Measurements from ENCODE around the gene PVALB. TPM values are rescaled to one million over a fixed set of nuclear protein-coding genes. Genes with fewer than 3 reads are reported as not detected.

Gene PVALB
- total and polyA plus RNA-seq, 9 of the 15 experiments (the other 6 are each of a cell fraction or from before 2014, with no cell fraction given) = not detected

DNA sequence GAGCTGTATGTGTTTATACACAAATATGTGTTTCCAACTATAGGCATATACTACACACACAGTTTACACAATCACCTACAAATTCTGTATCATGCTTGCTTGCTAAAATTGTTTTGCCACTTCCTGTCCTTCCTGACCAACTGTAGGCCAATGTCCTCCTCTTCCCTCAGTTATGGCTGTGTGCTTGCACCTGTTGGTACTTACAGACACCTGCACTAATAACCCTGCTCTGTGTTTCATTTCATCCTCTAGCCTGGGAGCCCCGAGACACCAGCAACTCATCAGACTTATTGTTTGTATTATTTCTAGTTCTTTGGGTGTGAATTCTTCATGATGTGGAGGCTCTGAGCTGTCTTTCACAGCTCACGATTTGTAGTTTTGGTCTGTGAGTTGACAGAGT is 42.1 kb upstream of the PVALB start:
- Histone ChIP-seq H3K36me3 (ENCODE audit: control insufficient read depth, insufficient read depth, low read length) (no peaks in the 10 kb centered on the region), H3K4me3 (no peak overlapping the region), H3K9me1 (ENCODE audit: control insufficient read depth, insufficient read depth, low read length) (no peaks in the 10 kb centered on the region), H3K9ac (ENCODE audit: insufficient read depth in 1 of 2, low read depth in 2 of 2, low read length in 2 of 2) (no peak overlapping the region), H3K9me3 (replicated peaks; ENCODE audit: control insufficient read depth, insufficient read depth, low read depth, low read length) (no peaks in the 10 kb centered on the region), H3K27me3 (ENCODE audit: control insufficient read depth in 2 of 2, insufficient read depth in 2 of 2, low read length in 2 of 2) (peaks cover 0 to 6% of the 10 kb centered on the region in 2 experiments; a peak in 1 of 5 replicates), H4K20me1 (replicated peaks; ENCODE audit: control insufficient read depth, insufficient read depth, low read length) (no peaks in the 10 kb centered on the region; the same call in 1 of the 2 replicates), H3K79me2 (ENCODE audit: control insufficient read depth, insufficient read depth, low read length) (no peaks in the 10 kb centered on the region), H3K4me2 (ENCODE audit: insufficient read depth, low read length) (no peak overlapping the region), H3K4me1 (replicated peaks in 1 of 2; ENCODE audit: control insufficient read depth in 2 of 2, insufficient read depth in 2 of 2, low read length in 2 of 2) (peaks cover 0 to 19% of the 10 kb centered on the region in 2 experiments; a peak in 3 of 5 replicates), H3K27ac (ENCODE audit: extremely low read depth, low read depth, low read length) (no peak overlapping the region), H2AFZ (ENCODE audit: low read depth, low read length) (no peak overlapping the region)
- intact Hi-C loops (cut with micrococcal nuclease) (loop anchor here (5.0 kb wide), 1 partner anchor 118 kb away; no protein-coding TSS in a partner anchor), in situ Hi-C loops (cut with MboI) (no loop called here)
- ATAC-seq (no peak), FAIRE-seq (no peak), DNase-seq (ENCODE audit: extremely low read depth in 1 of 4, low spot score in 3 of 4) (no peak)
- TF ChIP-seq ETV5 (CRISPR knock-in tag; IDR thresholded peaks at IDR 0.05; ENCODE audit: low read depth) (no peak), ZNF444 (CRISPR knock-in tag; IDR thresholded peaks at IDR 0.05) (no peak), PHB2 (IDR thresholded peaks at IDR 0.05; ENCODE audit: low read depth) (no peak), PATZ1 (CRISPR knock-in tag; IDR thresholded peaks at IDR 0.05; ENCODE audit: borderline replicate concordance) (no peak), FOXO4 (CRISPR knock-in tag; IDR thresholded peaks at IDR 0.05) (no peak), ZNF239 (CRISPR knock-in tag; IDR thresholded peaks at IDR 0.05) (no peak), RNF2 (IDR thresholded peaks at IDR 0.05) (no peak), ZNF785 (CRISPR knock-in tag; IDR thresholded peaks at IDR 0.05) (no peak), FUS (optimal IDR thresholded peaks at IDR 0.05; ENCODE audit: low read depth, low read length) (no peak), U2AF1 (optimal IDR thresholded peaks at IDR 0.05; ENCODE audit: low read depth, low read length) (no peak), THRAP3 (IDR thresholded peaks at IDR 0.05; ENCODE audit: borderline replicate concordance) (no peak), MCM5 (IDR thresholded peaks at IDR 0.05; ENCODE audit: low read depth) (no peak), ETV1 (tag; conservative IDR thresholded peaks at IDR 0.05; ENCODE audit: low read depth) (no peak), CREBBP (IDR thresholded peaks at IDR 0.05; ENCODE audit: low read depth, low read length) (no peak)
- TF ChIP-seq, protein P1, sequence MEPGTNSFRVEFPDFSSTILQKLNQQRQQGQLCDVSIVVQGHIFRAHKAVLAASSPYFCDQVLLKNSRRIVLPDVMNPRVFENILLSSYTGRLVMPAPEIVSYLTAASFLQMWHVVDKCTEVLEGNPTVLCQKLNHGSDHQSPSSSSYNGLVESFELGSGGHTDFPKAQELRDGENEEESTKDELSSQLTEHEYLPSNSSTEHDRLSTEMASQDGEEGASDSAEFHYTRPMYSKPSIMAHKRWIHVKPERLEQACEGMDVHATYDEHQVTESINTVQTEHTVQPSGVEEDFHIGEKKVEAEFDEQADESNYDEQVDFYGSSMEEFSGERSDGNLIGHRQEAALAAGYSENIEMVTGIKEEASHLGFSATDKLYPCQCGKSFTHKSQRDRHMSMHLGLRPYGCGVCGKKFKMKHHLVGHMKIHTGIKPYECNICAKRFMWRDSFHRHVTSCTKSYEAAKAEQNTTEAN (CRISPR knock-in tag; IDR thresholded peaks at IDR 0.05) = no peak
- BruUV-seq (replicated peaks) = no TSS peak
- ChIA-PET POLR2A (no interaction called here), CTCF (ENCODE audit: low intra/inter-chr PET ratio) (no interaction called here)
- WGBS (ENCODE audit: insufficient coverage, low coverage, missing lambda C conversion rate) = 9% methylated on average over 2 of the region's 2 CpGs

All from K562 (cell line).